Glutamatergic neuron (in vitro differentiated cells): ENCODE data around the gene PHRF1. TPM values are rescaled to one million over a fixed set of nuclear protein-coding genes. Genes with fewer than 3 reads are reported as not detected.
A peak's percentile ranks its signal among the peaks of the same experiment; 100 is the strongest.

Experiments used
- DNase-seq: peaks from one replicate; pipeline ENCODE4 v3.0.0; 2022
- H3K27ac Mint-ChIP-seq: one replicate; pipeline ENCODE4 v1.8.0; 2020; ENCODE audit warnings: mild to moderate bottlenecking, mixed read lengths, inconsistent platforms; ENCODE audit not compliant: unreplicated experiment
- H3K27me3 Mint-ChIP-seq: one replicate; pipeline ENCODE4 v1.8.0; 2020; ENCODE audit warnings: mild to moderate bottlenecking, moderate library complexity, mixed read lengths, inconsistent platforms; ENCODE audit not compliant: unreplicated experiment
- H3K36me3 Mint-ChIP-seq: one replicate; pipeline ENCODE4 v1.8.0; 2020; ENCODE audit warnings: mild to moderate bottlenecking, mixed read lengths, inconsistent platforms; ENCODE audit not compliant: unreplicated experiment
- H3K4me1 Mint-ChIP-seq: one replicate; pipeline ENCODE4 v1.8.0; 2020; ENCODE audit warnings: mild to moderate bottlenecking, low read depth, mixed read lengths, inconsistent platforms; ENCODE audit not compliant: unreplicated experiment
- H3K4me3 Mint-ChIP-seq: one replicate; pipeline ENCODE4 v1.8.0; 2020; ENCODE audit warnings: mild to moderate bottlenecking, mixed read lengths, inconsistent platforms; ENCODE audit not compliant: unreplicated experiment
- H3K9me3 Mint-ChIP-seq: one replicate; pipeline ENCODE4 v1.8.0; 2020; ENCODE audit warnings: mild to moderate bottlenecking, moderate library complexity, mixed read lengths, inconsistent platforms; ENCODE audit not compliant: unreplicated experiment
- total RNA-seq: library from RNA; stranded (reverse); fragmentation: NEBNext Ultra II Directional; extraction: Animal tissue kit (Norgen Biotek cat#: 25700); gene quantifications from one replicate; pipeline ENCODE4 v1.2.1, GENCODE V29; 2021; ENCODE audit not compliant: unreplicated experiment
- TF ChIP-seq, protein P1 (sequence below): fragments of 200-600 bp; sonication (generic); IDR thresholded peaks from one replicate; pipeline ENCODE4 v1.5.0; 2021; ENCODE audit not compliant: partially characterized antibody, unreplicated experiment

Gene PHRF1
- total RNA-seq, 1 donor from 2014 or later = 41.6 TPM

DNA sequence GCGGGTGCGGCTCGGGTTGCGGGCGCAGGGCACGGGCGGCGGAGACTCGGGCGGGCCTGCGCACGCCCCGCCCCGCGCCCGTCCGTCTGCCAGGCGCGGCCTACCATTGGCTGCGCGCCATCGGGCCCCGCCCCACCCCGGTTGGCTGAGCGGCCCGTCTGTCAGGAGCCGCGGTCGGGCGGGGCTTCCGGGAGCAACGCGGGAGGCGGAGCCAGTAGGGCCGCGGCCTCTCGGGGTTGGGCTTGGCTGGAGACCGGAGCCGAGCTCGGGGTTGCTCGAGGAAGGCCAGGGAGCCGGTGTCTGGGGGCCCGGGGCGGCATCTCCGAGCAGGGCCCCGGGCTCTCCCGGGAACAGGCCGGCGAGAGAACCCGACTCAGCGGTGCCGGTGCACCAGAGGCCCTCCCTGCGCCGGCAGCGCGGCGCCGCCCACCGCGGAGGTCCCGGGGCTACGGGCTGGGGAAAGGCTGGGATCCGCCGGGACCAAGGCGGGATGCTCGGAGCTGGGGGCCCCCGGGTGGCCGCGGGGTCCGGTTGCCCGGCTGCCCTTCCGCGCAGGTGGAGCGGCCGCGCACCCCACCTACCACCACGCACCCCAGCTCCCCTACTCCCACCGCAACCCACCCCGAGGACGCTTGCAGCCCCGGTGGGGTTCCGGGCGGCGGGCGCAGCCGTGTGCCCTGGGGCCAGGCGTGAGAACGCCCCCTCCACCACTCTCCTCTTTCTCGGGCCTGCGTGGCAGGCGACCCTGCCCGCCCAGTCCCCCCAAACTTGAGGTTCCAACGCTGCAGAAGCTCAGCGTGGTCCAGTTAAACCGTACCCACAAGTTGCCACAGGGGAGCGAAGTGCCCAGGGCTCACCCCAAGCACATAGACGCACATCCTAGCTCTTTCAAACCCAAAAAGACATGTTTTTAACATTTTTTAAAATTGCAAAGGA lies 40.5 kb upstream of the PHRF1 start, which contains the start of gene HRAS:
HRAS (minus strand) TSS at position 58 of the 936 bp plus-strand sequence.
- no peaks in the 10 kb centered on the region for H3K4me1 Mint-ChIP-seq
- no peaks in the 10 kb centered on the region for H3K36me3 Mint-ChIP-seq
- peaks cover 4% of the 10 kb centered on the region for H3K27me3 Mint-ChIP-seq
- TF ChIP-seq, protein P1, sequence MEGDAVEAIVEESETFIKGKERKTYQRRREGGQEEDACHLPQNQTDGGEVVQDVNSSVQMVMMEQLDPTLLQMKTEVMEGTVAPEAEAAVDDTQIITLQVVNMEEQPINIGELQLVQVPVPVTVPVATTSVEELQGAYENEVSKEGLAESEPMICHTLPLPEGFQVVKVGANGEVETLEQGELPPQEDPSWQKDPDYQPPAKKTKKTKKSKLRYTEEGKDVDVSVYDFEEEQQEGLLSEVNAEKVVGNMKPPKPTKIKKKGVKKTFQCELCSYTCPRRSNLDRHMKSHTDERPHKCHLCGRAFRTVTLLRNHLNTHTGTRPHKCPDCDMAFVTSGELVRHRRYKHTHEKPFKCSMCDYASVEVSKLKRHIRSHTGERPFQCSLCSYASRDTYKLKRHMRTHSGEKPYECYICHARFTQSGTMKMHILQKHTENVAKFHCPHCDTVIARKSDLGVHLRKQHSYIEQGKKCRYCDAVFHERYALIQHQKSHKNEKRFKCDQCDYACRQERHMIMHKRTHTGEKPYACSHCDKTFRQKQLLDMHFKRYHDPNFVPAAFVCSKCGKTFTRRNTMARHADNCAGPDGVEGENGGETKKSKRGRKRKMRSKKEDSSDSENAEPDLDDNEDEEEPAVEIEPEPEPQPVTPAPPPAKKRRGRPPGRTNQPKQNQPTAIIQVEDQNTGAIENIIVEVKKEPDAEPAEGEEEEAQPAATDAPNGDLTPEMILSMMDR = no peak
- H3K4me3 Mint-ChIP-seq = peak within 1 kb of the TSS; percentile 92
- H3K9me3 Mint-ChIP-seq = peaks cover 5% of the 10 kb centered on the region
- peak; percentile 98 for DNase-seq
- H3K27ac Mint-ChIP-seq = peak within 1 kb of the TSS; percentile 83

DNA sequence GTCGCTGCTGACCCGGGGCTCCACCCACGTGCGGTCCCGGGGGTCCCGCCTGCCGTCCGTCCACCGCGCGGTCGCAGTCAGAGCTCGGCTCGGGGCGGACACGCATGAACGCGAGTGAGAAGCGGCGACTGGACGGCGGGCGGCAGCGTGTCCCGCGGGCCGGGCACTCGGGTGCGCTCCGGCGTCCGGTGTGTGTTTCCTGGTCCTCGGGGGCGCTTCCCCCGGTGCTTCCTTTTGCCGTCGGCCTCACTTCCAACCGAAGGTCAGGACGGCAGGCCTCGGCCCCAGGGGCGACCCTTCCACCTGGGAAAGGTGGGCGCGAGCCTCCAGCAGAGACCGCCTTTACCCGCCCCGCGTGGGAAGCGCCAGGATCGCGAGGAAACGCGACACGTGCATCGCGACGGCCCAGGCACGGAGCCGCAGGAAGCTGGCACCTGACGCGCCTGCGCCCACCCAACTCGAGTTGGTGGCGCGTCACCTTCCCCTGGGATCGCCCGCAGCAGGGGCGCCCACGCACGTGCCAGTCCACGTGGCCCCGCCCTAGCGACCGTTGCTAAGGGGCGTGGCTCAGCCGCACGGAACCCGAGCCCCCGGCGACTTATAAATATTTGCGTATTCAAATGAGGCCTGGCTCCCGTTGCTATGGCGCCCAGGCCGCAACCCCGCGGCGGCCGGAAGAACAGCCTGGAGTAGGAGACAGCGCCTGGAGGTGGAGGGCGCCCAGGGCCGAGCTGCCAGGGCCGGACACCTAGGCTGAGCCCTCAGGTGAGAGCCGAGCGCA lies 39.2 kb upstream of the PHRF1 start, which contains the start of gene LRRC56:
LRRC56 (plus strand) TSS at position 687 of the 781 bp plus-strand sequence. CDS start 3,158 bp downstream, outside the sequence.
- Mint-ChIP-seq H3K4me3 (peak within 1 kb of the TSS; percentile 92), H3K4me1 (no peaks in the 10 kb centered on the region), H3K9me3 (peaks cover 5% of the 10 kb centered on the region), H3K36me3 (no peaks in the 10 kb centered on the region), H3K27me3 (peaks cover 4% of the 10 kb centered on the region), H3K27ac (peak within 1 kb of the TSS; percentile 83)
- TF ChIP-seq, protein P1 = no peak
- DNase-seq = peak; percentile 76

DNA sequence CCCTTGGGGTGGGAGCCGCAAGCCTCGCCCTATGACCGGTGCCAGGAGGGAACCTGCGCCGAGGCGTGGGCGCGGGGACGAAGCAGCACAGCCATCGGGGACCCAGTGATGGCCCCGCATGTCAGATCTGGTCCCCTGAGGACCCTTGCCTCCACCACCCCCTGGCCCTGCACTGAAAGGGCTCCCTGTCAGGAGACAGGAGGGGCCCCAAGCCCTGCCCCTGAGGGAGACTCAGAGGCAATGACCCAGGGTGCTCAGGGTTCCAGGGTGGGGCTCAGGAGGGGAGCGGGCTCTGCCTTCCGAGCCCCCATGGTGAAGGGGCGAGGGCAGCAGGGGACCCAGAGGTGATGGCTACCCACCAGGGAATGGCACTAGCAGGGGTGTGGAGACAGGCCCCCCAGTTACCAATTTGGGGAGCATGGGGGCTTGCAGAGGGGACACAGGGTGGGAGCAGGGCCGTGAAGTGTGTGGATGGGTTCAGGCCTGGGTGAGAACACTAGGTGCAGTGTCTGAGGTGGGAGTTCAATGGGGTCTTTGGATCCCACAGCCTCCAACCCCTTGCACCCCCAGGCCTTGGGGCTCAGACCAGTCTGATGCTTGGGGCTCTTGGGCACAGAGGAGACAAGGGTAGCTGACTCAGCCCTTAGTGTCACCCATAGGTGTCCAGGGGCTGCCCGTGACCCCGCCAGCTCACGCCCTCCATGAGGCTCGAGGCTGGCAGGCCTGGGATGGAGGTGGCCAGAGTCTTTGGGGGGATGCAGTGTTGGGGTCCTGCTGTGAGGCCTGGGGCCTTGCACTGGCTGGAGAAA lies 38.4 kb upstream of the PHRF1 start:
- no peak for DNase-seq
- H3K9me3 Mint-ChIP-seq = peaks cover 5% of the 10 kb centered on the region
- H3K27ac Mint-ChIP-seq = no peak overlapping the region
- no peaks in the 10 kb centered on the region for H3K4me1 Mint-ChIP-seq
- H3K36me3 Mint-ChIP-seq = no peaks in the 10 kb centered on the region
- TF ChIP-seq, protein P1 = no peak
- no peak overlapping the region for H3K4me3 Mint-ChIP-seq
- H3K27me3 Mint-ChIP-seq = peaks cover 4% of the 10 kb centered on the region

DNA sequence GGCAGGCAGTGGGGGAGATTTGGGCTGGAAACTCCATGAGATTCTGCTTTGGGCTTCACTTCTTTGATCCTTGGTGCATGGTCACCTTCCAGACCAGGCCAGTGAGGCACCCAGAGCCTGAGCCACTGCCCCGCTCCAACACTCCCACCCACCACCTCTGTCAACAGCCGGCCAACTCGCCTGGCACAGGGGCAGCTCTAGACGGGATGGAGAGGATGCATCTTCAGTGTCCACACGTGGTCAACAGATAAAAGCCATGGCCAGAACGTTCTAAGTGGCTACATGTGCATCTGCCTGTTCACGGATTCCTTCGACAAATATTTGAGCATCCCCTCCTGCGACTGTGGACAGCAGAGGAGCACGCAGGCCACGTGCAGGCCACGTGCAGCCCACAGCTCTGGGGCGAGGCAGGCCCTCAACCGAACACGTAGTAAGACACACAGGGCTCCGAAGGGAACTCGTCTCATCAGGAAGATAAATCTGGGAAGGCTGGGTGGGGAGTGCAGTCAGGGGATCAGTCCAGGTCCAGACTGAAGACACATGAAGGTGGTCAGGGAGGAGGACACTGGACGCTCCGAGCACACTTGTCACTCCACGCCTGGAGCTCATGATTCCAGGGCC lies 37.7 kb upstream of the PHRF1 start:
- H3K27ac Mint-ChIP-seq = no peak overlapping the region
- no peaks in the 10 kb centered on the region for H3K4me1 Mint-ChIP-seq
- DNase-seq = no peak
- no peaks in the 10 kb centered on the region for H3K36me3 Mint-ChIP-seq
- TF ChIP-seq, protein P1 = no peak
- peaks cover 5% of the 10 kb centered on the region for H3K9me3 Mint-ChIP-seq
- no peak overlapping the region for H3K4me3 Mint-ChIP-seq
- H3K27me3 Mint-ChIP-seq = peaks cover 4% of the 10 kb centered on the region
